Measurements from ENCODE around the gene MYLK4.
A peak's percentile ranks its signal among the peaks of the same experiment; 100 is the strongest.

MYLK4 gene

DNA sequence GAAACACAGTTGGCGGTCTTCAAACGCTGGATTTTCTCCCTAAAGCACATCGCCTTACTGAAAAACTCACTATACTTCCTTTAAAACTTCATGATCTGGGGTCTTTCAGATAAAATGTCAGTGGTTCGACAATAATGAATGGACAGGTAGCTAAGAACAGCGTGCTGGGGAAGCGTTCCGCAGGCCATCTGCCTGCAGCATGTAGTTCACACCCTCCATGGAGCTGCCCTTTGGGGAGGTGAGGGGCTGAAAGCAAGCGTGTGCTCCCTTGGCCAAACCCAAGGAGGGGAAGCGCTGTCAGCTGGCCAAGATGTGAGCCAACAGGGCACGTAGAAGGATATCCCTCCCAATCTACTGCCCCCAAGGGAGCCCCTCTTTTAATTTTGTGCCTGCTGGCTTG is 20.8 kb downstream of the MYLK4 start:
- peaks cover 2% of the 10 kb centered on the region for H3K79me1 ChIP-seq (ENCODE audit: low read length)
- H3K23ac ChIP-seq (ENCODE audit: low read length) = no peak overlapping the region
- H3K79me2 ChIP-seq (ENCODE audit: control insufficient read depth, insufficient read depth, low read length, poor library complexity) = no peaks in the 10 kb centered on the region
- no peak for DNase-seq
- no CpG with 5 or more reads among the region's 10 CpGs for WGBS (ENCODE audit: extremely low coverage, insufficient coverage, insufficient read length)
- no peak overlapping the region for H2BK5ac ChIP-seq (ENCODE audit: low read depth, low read length, poor library complexity)
- no peak overlapping the region for H3K27ac ChIP-seq (ENCODE audit: low read depth, low read length)
- H3K4me2 ChIP-seq (ENCODE audit: low read length) = no peak overlapping the region
- peaks cover 3% of the 10 kb centered on the region in 2 experiments for H3K4me1 ChIP-seq (ENCODE audit: control insufficient read depth in 1 of 2, insufficient read depth in 2 of 2, low read length in 2 of 2)
- no peaks in the 10 kb centered on the region for H3K27me3 ChIP-seq (ENCODE audit: insufficient read depth, low read length)
- no peak overlapping the region for H4K12ac ChIP-seq (ENCODE audit: low read depth, low read length)
- H4K91ac ChIP-seq (ENCODE audit: low read depth, low read length) = no peak overlapping the region
- H3K9ac ChIP-seq (ENCODE audit: low read length) = no peak overlapping the region
- H2AFZ ChIP-seq (ENCODE audit: insufficient read depth, low read length, poor library complexity) = no peak overlapping the region
- H2AK5ac ChIP-seq (ENCODE audit: low read length) = no peak overlapping the region
- no peak overlapping the region for H3K4me3 ChIP-seq (ENCODE audit: low read depth, low read length)
- H4K8ac ChIP-seq (ENCODE audit: low read depth, low read length) = no peak overlapping the region
- no peak overlapping the region for H3K14ac ChIP-seq (ENCODE audit: low read length)
- no peak overlapping the region for H2BK120ac ChIP-seq (ENCODE audit: insufficient read depth, low read length, poor library complexity)
- H3K4ac ChIP-seq (ENCODE audit: low read depth, low read length) = no peak overlapping the region
- H3K9me3 ChIP-seq (ENCODE audit: insufficient read depth, low read depth, low read length) = no peaks in the 10 kb centered on the region
- H3K18ac ChIP-seq (ENCODE audit: low read length) = no peak overlapping the region
- no peaks in the 10 kb centered on the region for H3K36me3 ChIP-seq (ENCODE audit: control insufficient read depth in 1 of 2, insufficient read depth in 2 of 2, low read length in 2 of 2)
- no peak overlapping the region for H2BK12ac ChIP-seq (ENCODE audit: low read length)

DNA sequence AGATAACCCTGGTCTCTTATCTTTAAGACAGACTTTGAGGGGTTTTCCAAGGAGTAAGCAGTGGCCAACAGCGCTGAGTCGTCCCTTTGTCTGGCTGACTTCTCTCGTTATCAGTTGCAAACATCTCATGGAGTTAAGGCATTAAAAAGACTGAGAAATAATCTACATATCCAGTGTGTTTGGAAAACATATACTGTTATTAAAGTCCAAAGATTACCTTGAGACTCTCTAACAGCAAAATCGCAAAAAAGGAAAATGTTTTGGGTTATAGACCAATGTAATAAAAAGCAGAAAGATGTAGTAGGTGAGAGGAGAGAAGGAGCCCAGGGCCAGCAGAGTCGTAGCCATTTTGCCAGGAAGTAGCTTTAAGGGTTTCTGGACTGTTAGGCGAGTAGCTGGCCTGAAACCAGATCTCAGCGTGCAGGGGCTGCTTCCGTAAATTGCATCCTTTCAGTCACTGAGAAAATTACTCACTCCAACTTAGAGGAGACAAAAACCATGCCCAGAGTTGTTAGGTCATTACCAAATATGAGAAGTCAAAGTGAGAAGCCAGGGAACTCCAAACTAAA is 24.6 kb downstream of the MYLK4 start:
- Histone ChIP-seq H3K18ac (ENCODE audit: low read length) (no peak overlapping the region), H3K9ac (ENCODE audit: low read length) (no peak overlapping the region), H3K14ac (ENCODE audit: low read length) (no peak overlapping the region), H2AFZ (ENCODE audit: insufficient read depth, low read length, poor library complexity) (no peak overlapping the region), H3K27me3 (ENCODE audit: insufficient read depth, low read length) (no peaks in the 10 kb centered on the region), H3K4me3 (ENCODE audit: low read depth, low read length) (no peak overlapping the region), H3K23ac (ENCODE audit: low read length) (no peak overlapping the region), H3K9me3 (ENCODE audit: insufficient read depth, low read depth, low read length) (no peaks in the 10 kb centered on the region), H4K8ac (ENCODE audit: low read depth, low read length) (no peak overlapping the region), H3K4me1 (ENCODE audit: control insufficient read depth in 1 of 2, insufficient read depth in 2 of 2, low read length in 2 of 2) (peaks cover 3% of the 10 kb centered on the region in 2 experiments), H3K79me2 (ENCODE audit: control insufficient read depth, insufficient read depth, low read length, poor library complexity) (no peaks in the 10 kb centered on the region), H3K79me1 (ENCODE audit: low read length) (peaks cover 2% of the 10 kb centered on the region), H2BK120ac (ENCODE audit: insufficient read depth, low read length, poor library complexity) (no peak overlapping the region), H3K27ac (ENCODE audit: low read depth, low read length) (peak overlapping the region; percentile 65), H3K4ac (ENCODE audit: low read depth, low read length) (no peak overlapping the region), H2BK12ac (ENCODE audit: low read length) (no peak overlapping the region), H3K4me2 (ENCODE audit: low read length) (peak overlapping the region; percentile 41), H2BK5ac (ENCODE audit: low read depth, low read length, poor library complexity) (no peak overlapping the region), H2AK5ac (ENCODE audit: low read length) (no peak overlapping the region), H4K91ac (ENCODE audit: low read depth, low read length) (no peak overlapping the region), H3K36me3 (ENCODE audit: control insufficient read depth in 1 of 2, insufficient read depth in 2 of 2, low read length in 2 of 2) (no peaks in the 10 kb centered on the region), H4K12ac (ENCODE audit: low read depth, low read length) (no peak overlapping the region)
- no CpG with 5 or more reads among the region's 8 CpGs for WGBS (ENCODE audit: extremely low coverage, insufficient coverage, insufficient read length)
- peak; percentile 23 to 31 for DNase-seq

DNA sequence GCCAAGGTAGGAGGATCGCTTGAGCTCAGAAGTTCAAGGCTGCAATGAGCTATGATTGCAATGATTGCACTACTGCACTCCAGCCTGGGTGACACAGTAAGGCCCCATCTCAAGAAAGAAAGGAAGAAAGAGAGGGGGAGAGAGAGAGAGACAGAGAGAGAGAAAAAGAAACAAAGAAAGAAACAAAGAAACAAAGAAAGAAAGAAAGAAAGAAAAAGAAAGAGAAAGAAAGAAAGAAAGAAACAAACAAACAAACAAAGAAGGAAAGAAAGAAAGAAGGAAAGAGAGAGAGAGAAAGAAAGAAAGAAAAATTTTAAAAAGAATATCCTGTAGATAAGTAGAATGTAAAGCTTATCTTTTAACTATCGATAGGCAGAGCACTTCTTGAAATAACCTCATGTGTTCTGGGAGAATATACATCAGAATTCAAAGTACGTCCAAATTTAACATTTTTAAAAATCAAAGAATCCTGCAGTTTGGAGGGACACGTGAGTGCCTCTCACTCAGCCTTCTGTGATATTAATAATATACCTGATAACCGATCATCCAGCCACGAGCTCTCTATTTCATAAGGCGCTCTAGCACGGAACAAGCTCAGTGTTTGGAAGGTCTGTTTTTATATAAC is 25.2 kb downstream of the MYLK4 start:
- no CpG with 5 or more reads among the region's 8 CpGs for WGBS (ENCODE audit: extremely low coverage, insufficient coverage, insufficient read length)
- no peak overlapping the region for H3K9ac ChIP-seq (ENCODE audit: low read length)

DNA sequence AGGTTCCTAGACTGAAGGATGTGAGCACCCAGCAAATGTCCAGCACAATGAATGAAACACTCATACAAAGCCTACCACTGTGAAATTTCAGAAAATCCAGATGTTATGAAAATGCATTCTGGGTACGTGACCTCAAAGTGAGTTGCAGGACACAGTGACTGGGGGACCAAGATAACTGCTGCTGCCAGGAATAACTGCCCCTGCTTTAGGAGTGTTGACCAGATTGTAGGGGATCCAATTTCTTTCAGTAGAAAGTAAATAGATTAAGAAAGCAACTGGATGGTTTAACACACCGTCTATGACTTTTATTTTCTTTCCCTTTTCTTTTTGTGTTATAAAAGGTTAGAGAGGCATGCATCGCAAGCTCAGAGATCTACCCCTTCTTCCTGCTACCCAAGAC is 29.5 kb downstream of the MYLK4 start:
- Histone ChIP-seq H3K4me3 (ENCODE audit: low read depth, low read length) (no peak overlapping the region), H3K4me1 (ENCODE audit: control insufficient read depth in 1 of 2, insufficient read depth in 2 of 2, low read length in 2 of 2) (peaks cover 3% of the 10 kb centered on the region in 2 experiments), H2BK12ac (ENCODE audit: low read length) (no peak overlapping the region), H4K8ac (ENCODE audit: low read depth, low read length) (no peak overlapping the region), H3K9me3 (ENCODE audit: insufficient read depth, low read depth, low read length) (no peaks in the 10 kb centered on the region), H3K27me3 (ENCODE audit: insufficient read depth, low read length) (no peaks in the 10 kb centered on the region), H3K9ac (ENCODE audit: low read length) (no peak overlapping the region), H3K18ac (ENCODE audit: low read length) (no peak overlapping the region), H2AK5ac (ENCODE audit: low read length) (no peak overlapping the region), H3K27ac (ENCODE audit: low read depth, low read length) (no peak overlapping the region), H3K4ac (ENCODE audit: low read depth, low read length) (no peak overlapping the region), H2AFZ (ENCODE audit: insufficient read depth, low read length, poor library complexity) (no peak overlapping the region), H3K4me2 (ENCODE audit: low read length) (no peak overlapping the region), H3K79me2 (ENCODE audit: control insufficient read depth, insufficient read depth, low read length, poor library complexity) (no peaks in the 10 kb centered on the region), H4K91ac (ENCODE audit: low read depth, low read length) (no peak overlapping the region), H3K23ac (ENCODE audit: low read length) (no peak overlapping the region), H2BK5ac (ENCODE audit: low read depth, low read length, poor library complexity) (no peak overlapping the region), H2BK120ac (ENCODE audit: insufficient read depth, low read length, poor library complexity) (no peak overlapping the region), H3K14ac (ENCODE audit: low read length) (no peak overlapping the region), H4K12ac (ENCODE audit: low read depth, low read length) (no peak overlapping the region), H3K79me1 (ENCODE audit: low read length) (no peaks in the 10 kb centered on the region), H3K36me3 (ENCODE audit: control insufficient read depth in 1 of 2, insufficient read depth in 2 of 2, low read length in 2 of 2) (no peaks in the 10 kb centered on the region)
- WGBS (ENCODE audit: extremely low coverage, insufficient coverage, insufficient read length) = no CpG with 5 or more reads among the region's 3 CpGs
- no peak for DNase-seq

More for the DNA sequence above, 25.2 kb downstream of the MYLK4 start:
- no peak overlapping the region for H2AK5ac ChIP-seq (ENCODE audit: low read length)
- H3K14ac ChIP-seq (ENCODE audit: low read length) = peak overlapping the region; percentile 78
- no peak overlapping the region for H2AFZ ChIP-seq (ENCODE audit: insufficient read depth, low read length, poor library complexity)
- no peak overlapping the region for H3K23ac ChIP-seq (ENCODE audit: low read length)
- no peak overlapping the region for H2BK5ac ChIP-seq (ENCODE audit: low read depth, low read length, poor library complexity)
- H3K36me3 ChIP-seq (ENCODE audit: control insufficient read depth in 1 of 2, insufficient read depth in 2 of 2, low read length in 2 of 2) = no peaks in the 10 kb centered on the region
- H2BK120ac ChIP-seq (ENCODE audit: insufficient read depth, low read length, poor library complexity) = peak overlapping the region; percentile 81
- no peak overlapping the region for H4K12ac ChIP-seq (ENCODE audit: low read depth, low read length)
- no peak overlapping the region for H3K18ac ChIP-seq (ENCODE audit: low read length)
- H3K27ac ChIP-seq (ENCODE audit: low read depth, low read length) = peak overlapping the region; percentile 65
- H3K9me3 ChIP-seq (ENCODE audit: insufficient read depth, low read depth, low read length) = no peaks in the 10 kb centered on the region
- H2BK12ac ChIP-seq (ENCODE audit: low read length) = peak overlapping the region; percentile 88
- H4K91ac ChIP-seq (ENCODE audit: low read depth, low read length) = peak overlapping the region; percentile 63
- H3K79me1 ChIP-seq (ENCODE audit: low read length) = peaks cover 2% of the 10 kb centered on the region
- no peaks in the 10 kb centered on the region for H3K79me2 ChIP-seq (ENCODE audit: control insufficient read depth, insufficient read depth, low read length, poor library complexity)
- H3K4me2 ChIP-seq (ENCODE audit: low read length) = peak overlapping the region; percentile 41
- H3K4ac ChIP-seq (ENCODE audit: low read depth, low read length) = no peak overlapping the region
- no peak overlapping the region for H4K8ac ChIP-seq (ENCODE audit: low read depth, low read length)
- H3K27me3 ChIP-seq (ENCODE audit: insufficient read depth, low read length) = no peaks in the 10 kb centered on the region
- H3K4me3 ChIP-seq (ENCODE audit: low read depth, low read length) = no peak overlapping the region
- DNase-seq = no peak
- H3K4me1 ChIP-seq (ENCODE audit: control insufficient read depth in 1 of 2, insufficient read depth in 2 of 2, low read length in 2 of 2) = peaks cover 3% of the 10 kb centered on the region in 2 experiments

Data from trophoblast cell (in vitro differentiated cells and primary cell).